M059J (cell line): ENCODE data around the gene CCDC71L. TPM values are rescaled to one million over a fixed set of nuclear protein-coding genes. Genes with fewer than 3 reads are reported as not detected.

Experiments
- total RNA-seq: library from RNA; depleted of rRNA; stranded (reverse); fragments of >200 nt; shearing (Covaris generic); gene quantifications from 2 replicates; pipeline ENCODE4 v1.2.3, GENCODE V29; 2014; rRNA removed

The CCDC71L gene
- total RNA-seq, 1 experiment from 2014 or later = 220 TPM

Other genes with a start within 250 kb of the CCDC71L start
- gene PIK3CG, start 204.1 kb upstream of the CCDC71L start, total RNA-seq = 0.12 TPM in 1 of 2 replicates, not detected in the other